ENCODE results near the gene TXNL1.
"Not testable (repeated sequence)": the region's sequence is repeated elsewhere in the genome, so short reads cannot be mapped to it uniquely, and the experiment has no call there.

Gene TXNL1

GRCh38 chr18:56638232-56639103 is at the start of gene TXNL1:
Gene TXNL1, minus strand, starts transcription at chr18:56638592. Its CDS starts 152 bp downstream, at chr18:56638440.
- peak; percentile 98 for DNase-seq (ENCODE audit: low spot score)

- DNase-seq (ENCODE audit: low spot score) = no peak
These were observed 45.9 kb upstream of the TXNL1 start for GRCh38 chr18:56684277-56684676.

GRCh38 chr18:56678836-56679565 is 40.6 kb upstream of the TXNL1 start:
- peak; percentile 88 for DNase-seq (ENCODE audit: low spot score)

GRCh38 chr18:56676639-56677038 is 38.2 kb upstream of the TXNL1 start:
- no peak for DNase-seq (ENCODE audit: low spot score)

GRCh38 chr18:56672981-56673380 is 34.6 kb upstream of the TXNL1 start:
- DNase-seq (ENCODE audit: low spot score) = no peak

GRCh38 chr18:56672391-56672790 is 34.0 kb upstream of the TXNL1 start:
- DNase-seq (ENCODE audit: low spot score) = no peak

GRCh38 chr18:56662902-56663301 is 24.5 kb upstream of the TXNL1 start:
- no peak for DNase-seq (ENCODE audit: low spot score)

- DNase-seq (ENCODE audit: low spot score) = no peak
These were observed 24.1 kb upstream of the TXNL1 start for GRCh38 chr18:56662502-56662901.

- no peak for DNase-seq (ENCODE audit: low spot score)
These were observed 23.6 kb upstream of the TXNL1 start for GRCh38 chr18:56662063-56662408.

- no peak for DNase-seq (ENCODE audit: low spot score)
These were observed 23.1 kb upstream of the TXNL1 start for GRCh38 chr18:56661360-56662062.

GRCh38 chr18:56660655-56661054 is 22.3 kb upstream of the TXNL1 start:
- DNase-seq (ENCODE audit: low spot score) = no peak

- no peak for DNase-seq (ENCODE audit: low spot score)
These were observed 20.7 kb upstream of the TXNL1 start for GRCh38 chr18:56659111-56659510.

- no peak for DNase-seq (ENCODE audit: low spot score)
These were observed 19.9 kb upstream of the TXNL1 start for GRCh38 chr18:56658261-56658660.

GRCh38 chr18:56654280-56654679 is 15.9 kb upstream of the TXNL1 start:
- DNase-seq (ENCODE audit: low spot score) = not testable (repeated sequence)

- peak; percentile 13 for DNase-seq (ENCODE audit: low spot score)
These were observed 14.4 kb upstream of the TXNL1 start for GRCh38 chr18:56652802-56653201.

GRCh38 chr18:56651771-56652092 is 13.3 kb upstream of the TXNL1 start:
- DNase-seq (ENCODE audit: low spot score) = peak; percentile 18

- peak; percentile 98 for DNase-seq (ENCODE audit: low spot score)
These were observed 12.8 kb upstream of the TXNL1 start, which contains the start of gene WDR7 for GRCh38 chr18:56650944-56651770. Gene WDR7, plus strand, starts transcription at chr18:56651359. Its CDS starts 21,157 bp downstream, at chr18:56672516.

GRCh38 chr18:56649996-56650395 is 11.6 kb upstream of the TXNL1 start:
- no peak for DNase-seq (ENCODE audit: low spot score)

- no peak for DNase-seq (ENCODE audit: low spot score)
These were observed 9.8 kb upstream of the TXNL1 start for GRCh38 chr18:56647951-56648893.

- no peak for DNase-seq (ENCODE audit: low spot score)
These were observed 8.7 kb upstream of the TXNL1 start for GRCh38 chr18:56647071-56647470.
